HepG2 (cell line): ENCODE data around the gene SLC25A22. TPM values are rescaled to one million over a fixed set of nuclear protein-coding genes. Genes with fewer than 3 reads are reported as not detected.

Experiments
- AGO2 ChIP-seq: fragments of 200-400 bp; formaldehyde crosslinking; optimal IDR thresholded peaks from 2 replicates; pipeline ENCODE3; 2017; ENCODE audit warnings: mild to moderate bottlenecking, low read depth, low read length, moderate library complexity
- ATF7-NPFF ChIP-seq: sonication (generic); formaldehyde crosslinking; IDR thresholded peaks from 2 replicates; pipeline ENCODE4 v1.8.1; 2023; ENCODE audit warnings: mild to moderate bottlenecking, low read depth, missing genetic modification reagents, moderate library complexity
- BCL6 ChIP-seq: IDR thresholded peaks from 2 replicates; pipeline ENCODE4 v1.6.1; 2016; ENCODE audit warnings: missing genetic modification reagents, missing compliant biosample characterization
- BORCS8-MEF2B ChIP-seq: sonication (generic); formaldehyde crosslinking; IDR thresholded peaks from 2 replicates; pipeline ENCODE4 v1.8.0; 2022; ENCODE audit warnings: mild to moderate bottlenecking, missing genetic modification reagents
- EEA1 ChIP-seq: sonication (generic); formaldehyde crosslinking; IDR thresholded peaks from 2 replicates; pipeline ENCODE4 v1.5.1; 2020; ENCODE audit warnings: mild to moderate bottlenecking, missing genetic modification reagents, borderline replicate concordance
- ESRRA ChIP-seq: sonication (generic); formaldehyde crosslinking; IDR thresholded peaks from 2 replicates; pipeline ENCODE4 v1.5.1; 2020; ENCODE audit warnings: mild to moderate bottlenecking, low read depth, missing genetic modification reagents
- FOXC1 ChIP-seq: sonication (generic); formaldehyde crosslinking; IDR thresholded peaks from 2 replicates; pipeline ENCODE4 v1.8.0; 2022; ENCODE audit warnings: mild to moderate bottlenecking, missing genetic modification reagents, borderline replicate concordance
- GLI4 ChIP-seq: sonication (generic); formaldehyde crosslinking; IDR thresholded peaks from 2 replicates; pipeline ENCODE4 v1.5.1; 2020; ENCODE audit warnings: missing genetic modification reagents, mild to moderate bottlenecking, moderate library complexity, borderline replicate concordance
- NFIB ChIP-seq: sonication (generic); formaldehyde crosslinking; IDR thresholded peaks from 2 replicates; pipeline ENCODE4 v1.9.0; 2021; ENCODE audit warnings: missing genetic modification reagents, mild to moderate bottlenecking, borderline replicate concordance
- NR2F2 ChIP-seq: IDR thresholded peaks from 2 replicates; pipeline ENCODE4 v1.6.1; 2012; ENCODE audit warnings: low read depth, inconsistent platforms, borderline replicate concordance
- PHF21A ChIP-seq: sonication (generic); formaldehyde crosslinking; IDR thresholded peaks from 2 replicates; pipeline ENCODE4 v1.5.0; 2020; ENCODE audit warnings: mild to moderate bottlenecking, missing genetic modification reagents
- SMYD3 ChIP-seq: sonication (generic); formaldehyde crosslinking; IDR thresholded peaks from 2 replicates; pipeline ENCODE4 v1.8.1; 2023; ENCODE audit warnings: mild to moderate bottlenecking, missing genetic modification reagents
- TEF ChIP-seq: sonication (generic); formaldehyde crosslinking; IDR thresholded peaks from 2 replicates; pipeline ENCODE4 v1.5.0; 2020; ENCODE audit warnings: missing genetic modification reagents
- TFDP2 ChIP-seq: sonication (generic); formaldehyde crosslinking; IDR thresholded peaks from 2 replicates; pipeline ENCODE4 v1.4.0; 2020; ENCODE audit warnings: missing genetic modification reagents
- U2AF2 ChIP-seq: fragments of 200-400 bp; formaldehyde crosslinking; IDR thresholded peaks from 2 replicates; pipeline ENCODE4 v1.6.1; 2017; ENCODE audit warnings: low read depth, mild to moderate bottlenecking, low read length
- ZFP82 ChIP-seq: sonication (generic); formaldehyde crosslinking; IDR thresholded peaks from 2 replicates; pipeline ENCODE4 v1.5.1; 2020; ENCODE audit warnings: mild to moderate bottlenecking, missing genetic modification reagents, borderline replicate concordance
- ZNF143 ChIP-seq: sonication (generic); formaldehyde crosslinking; IDR thresholded peaks from 2 replicates; pipeline ENCODE4 v1.4.0; 2020; ENCODE audit warnings: missing genetic modification reagents
- ZNF205 ChIP-seq: IDR thresholded peaks from 2 replicates; pipeline ENCODE4 v1.6.1; 2018; ENCODE audit warnings: missing biosample characterization, missing genetic modification reagents
- ZNF230 ChIP-seq: sonication (generic); formaldehyde crosslinking; IDR thresholded peaks from 2 replicates; pipeline ENCODE4 v1.4.0; 2020; ENCODE audit warnings: mild to moderate bottlenecking, missing genetic modification reagents
- ZNF343 ChIP-seq: sonication (generic); formaldehyde crosslinking; IDR thresholded peaks from 2 replicates; pipeline ENCODE4 v1.4.0; 2020; ENCODE audit warnings: mild to moderate bottlenecking, missing genetic modification reagents
- ZNF430 ChIP-seq: sonication (generic); formaldehyde crosslinking; IDR thresholded peaks from 2 replicates; pipeline ENCODE4 v1.9.0; 2021; ENCODE audit warnings: mild to moderate bottlenecking, missing genetic modification reagents
- ZNF572 ChIP-seq: sonication (generic); formaldehyde crosslinking; IDR thresholded peaks from 2 replicates; pipeline ENCODE4 v1.5.1; 2020; ENCODE audit warnings: mild to moderate bottlenecking, missing genetic modification reagents
- ZNF672 ChIP-seq: sonication (generic); formaldehyde crosslinking; IDR thresholded peaks from 2 replicates; pipeline ENCODE4 v1.8.1; 2022; ENCODE audit warnings: missing genetic modification reagents
- ZNF709 ChIP-seq: sonication (generic); formaldehyde crosslinking; IDR thresholded peaks from 2 replicates; pipeline ENCODE4 v1.5.0; 2020; ENCODE audit warnings: mild to moderate bottlenecking, missing genetic modification reagents
- ZNF772 ChIP-seq: sonication (generic); formaldehyde crosslinking; IDR thresholded peaks from 2 replicates; pipeline ENCODE4 v1.5.0; 2020; ENCODE audit warnings: mild to moderate bottlenecking, missing genetic modification reagents
- ZNF782 ChIP-seq: sonication (generic); formaldehyde crosslinking; IDR thresholded peaks from 2 replicates; pipeline ENCODE4 v1.4.0; 2020; ENCODE audit warnings: missing genetic modification reagents, mild to moderate bottlenecking, borderline replicate concordance
- polyA plus RNA-seq, 8 experiments: library from polyadenylated mRNA; depleted of rRNA in 3 of 8; stranded (reverse) in 7 of 8; unstranded in 1 of 8; fragments of >200 nt; fragmentation: Illumina TruSeq in 4 of 8; extraction: Trizol in 4 of 8; gene quantifications; 2 replicates each; pipeline versions ENCODE4 v1.2.1 to v1.2.3, GENCODE V29; 2011 to 2016; ENCODE audit warnings: low read depth in 4 of 8, missing spikeins in 1 of 8, mixed read lengths in 1 of 8; ENCODE audit not compliant: insufficient read depth in 1 of 8
- total RNA-seq, 5 experiments: library from RNA; depleted of rRNA; stranded (reverse); fragments of >200 nt; fragmentation: Illumina TruSeq; extraction: Trizol; gene quantifications; 2 replicates each; pipeline ENCODE4 v1.2.3, GENCODE V29; 2016; ENCODE audit warnings: low read depth in 1 of 5
- TF ChIP-seq, protein P1 (sequence below): sonication (generic); formaldehyde crosslinking; IDR thresholded peaks from 2 replicates; pipeline ENCODE4 v1.8.1; 2023; ENCODE audit warnings: mild to moderate bottlenecking, moderate library complexity, missing genetic modification reagents

Gene SLC25A22
- total and polyA plus RNA-seq, 2 of the 13 experiments (the other 11 are each of a cell fraction or from before 2014, with no cell fraction given) = 12.4 to 19.2 TPM

- TF ChIP-seq FOXC1 = peak; percentile 77
- TF ChIP-seq ZNF230 (CRISPR knock-in tag) = no peak
- TF ChIP-seq ZNF143 (CRISPR knock-in tag) = peak; percentile 18; the same call in 1 of the 2 replicates
- no peak for TF ChIP-seq U2AF2
- peak; percentile 26; the same call in 1 of the 2 replicates for TF ChIP-seq ZNF205 (CRISPR knock-in tag)
- 0 out of 2 replicates have a peak, but pooled peaks have one; percentile 17 for TF ChIP-seq ZNF430
- no peak; the same call in 1 of the 2 replicates for TF ChIP-seq PHF21A (CRISPR knock-in tag)
- 0 out of 2 replicates have a peak, but pooled peaks have one; percentile 8 for TF ChIP-seq BCL6 (CRISPR knock-in tag)
- TF ChIP-seq ZNF572 (CRISPR knock-in tag) = no peak
- peak; percentile 61; the same call in 1 of the 2 replicates for TF ChIP-seq ZFP82 (CRISPR knock-in tag)
- peak; percentile 53; the same call in 1 of the 2 replicates for TF ChIP-seq ESRRA
- TF ChIP-seq, protein P1, sequence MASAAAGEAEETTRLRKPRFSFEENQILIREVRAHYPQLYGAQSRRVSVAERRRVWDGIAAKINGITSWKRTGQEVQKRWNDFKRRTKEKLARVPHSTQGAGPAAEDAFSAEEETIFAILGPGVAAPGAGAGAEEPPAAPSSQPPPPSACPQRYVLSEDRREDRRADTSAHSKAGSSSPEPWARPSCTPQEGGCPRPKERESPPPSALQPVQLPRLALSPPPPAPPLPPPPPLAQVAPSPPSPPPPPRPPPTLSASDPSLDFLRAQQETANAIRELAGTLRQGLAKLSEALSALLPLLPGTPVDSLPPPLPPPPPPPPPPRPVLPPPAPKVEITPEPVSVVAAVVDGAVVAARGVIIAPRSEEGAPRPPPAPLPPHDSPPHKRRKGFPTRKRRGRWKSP (CRISPR knock-in tag) = peak; percentile 89
- TF ChIP-seq SMYD3 (CRISPR knock-in tag) = 0 out of 2 replicates have a peak, but pooled peaks have one; percentile 36
- peak; percentile 66 for TF ChIP-seq BORCS8-MEF2B (CRISPR knock-in tag)
- peak; percentile 56; the same call in 1 of the 2 replicates for TF ChIP-seq ZNF343 (CRISPR knock-in tag)
- peak; percentile 60; the same call in 1 of the 2 replicates for TF ChIP-seq ATF7-NPFF (CRISPR knock-in tag)
- peak; percentile 88 for TF ChIP-seq AGO2
- TF ChIP-seq TEF = no peak
- TF ChIP-seq ZNF672 (CRISPR knock-in tag) = no peak
- no peak for TF ChIP-seq ZNF709 (CRISPR knock-in tag)
- TF ChIP-seq NR2F2 = no peak; the same call in 1 of the 2 replicates
- TF ChIP-seq ZNF782 (CRISPR knock-in tag) = 0 out of 2 replicates have a peak, but pooled peaks have one; percentile 6
- peak; percentile 6; the same call in 1 of the 2 replicates for TF ChIP-seq ZNF772
- peak; percentile 95 for TF ChIP-seq GLI4
- no peak for TF ChIP-seq NFIB (CRISPR knock-in tag)
- no peak for TF ChIP-seq EEA1
- TF ChIP-seq TFDP2 = peak; percentile 79
These were observed 44.4 kb upstream of the SLC25A22 start, which contains the start of the genes POLR2L and TSPAN4 (continued) for GRCh38 chr11:842370-843002.
